PC-9 (cell line): ENCODE measurements around the gene SLC2A9. TPM values are rescaled to one million over a fixed set of nuclear protein-coding genes. Genes with fewer than 3 reads are reported as not detected.

Source experiments
- Bru-seq: library from RNA; stranded (reverse); fragments of 400-500 nt; gene quantifications from one replicate; lab custom pipeline; 2021; lab: Mats Ljungman, UMichigan
- BruChase-seq, 2 experiments: library from RNA; stranded (reverse); fragments of 400-500 nt; gene quantifications; one replicate each; lab custom pipeline; 2021; lab: Mats Ljungman, UMichigan
- BruUV-seq: library from RNA; stranded (reverse); fragments of 400-500 nt; replicated peaks from 2 replicates; lab custom pipeline; 2021; lab: Mats Ljungman, UMichigan
- CTCF ChIA-PET: fragments of 300-600 bp; sonication (Branson Sonifier 250); formaldehyde crosslinking; loops from one replicate; lab custom pipeline; 2022; ENCODE audit warnings: antibody characterized with exemption; lab: Charles Lee
- POLR2A ChIA-PET: fragments of 300-600 bp; sonication (Branson Sonifier 250); formaldehyde crosslinking; loops from one replicate; lab custom pipeline; 2022; ENCODE audit warnings: antibody characterized with exemption; ENCODE audit not compliant: unreplicated experiment; lab: Charles Lee
- DNase-seq, 2 experiments: peaks; one replicate each; pipeline versions ENCODE4 v3.0.0 to v3.0.0-alpha.2; 2015 to 2022; ENCODE audit warnings: mixed read lengths in 1 of 2
- H2AFZ ChIP-seq: fragments of 200-600 bp; sonication (generic); 2 replicates; pipeline ENCODE4 v1.8.1; 2017; ENCODE audit warnings: antibody characterized with exemption
- H3F3A ChIP-seq: fragments of 200-600 bp; sonication (generic); 2 replicates; pipeline ENCODE4 v1.8.1; 2017; ENCODE audit warnings: antibody characterized with exemption, mild to moderate bottlenecking, low read depth; ENCODE audit not compliant: insufficient read depth
- H3K27ac ChIP-seq: fragments of 200-600 bp; sonication (generic); 2 replicates; pipeline ENCODE4 v1.6.1; 2016; ENCODE audit warnings: mixed run types
- H3K27me3 ChIP-seq: fragments of 200-600 bp; sonication (generic); 2 replicates; pipeline ENCODE4 v1.6.1; 2016; ENCODE audit warnings: low read depth, mixed run types; ENCODE audit not compliant: insufficient read depth
- H3K36me3 ChIP-seq: fragments of 200-600 bp; sonication (generic); 2 replicates; pipeline ENCODE4 v1.6.1; 2016; ENCODE audit warnings: low read depth, mixed run types
- H3K4me1 ChIP-seq: fragments of 200-600 bp; sonication (generic); replicated peaks from 2 replicates; pipeline ENCODE4 v1.6.1; 2016; ENCODE audit warnings: mixed run types; ENCODE audit not compliant: insufficient read depth
- H3K4me2 ChIP-seq: fragments of 200-600 bp; sonication (generic); 2 replicates; pipeline ENCODE4 v1.6.1; 2017; ENCODE audit warnings: mixed run types
- H3K4me3 ChIP-seq: fragments of 200-600 bp; sonication (generic); 2 replicates; pipeline ENCODE4 v1.6.1; 2016; ENCODE audit warnings: mixed run types
- H3K79me2 ChIP-seq: fragments of 200-600 bp; sonication (generic); 2 replicates; pipeline ENCODE4 v1.6.1; 2017; ENCODE audit warnings: low read depth, mixed run types
- H3K9me2 ChIP-seq: fragments of 200-600 bp; sonication (generic); 2 replicates; pipeline ENCODE4 v1.8.1; 2017; ENCODE audit warnings: mild to moderate bottlenecking; ENCODE audit not compliant: insufficient read depth
- H3K9me3 ChIP-seq: fragments of 200-600 bp; sonication (generic); 2 replicates; pipeline ENCODE4 v1.8.1; 2016; ENCODE audit warnings: low read depth; ENCODE audit not compliant: insufficient read depth
- H4K20me1 ChIP-seq: fragments of 200-600 bp; sonication (generic); 2 replicates; pipeline ENCODE4 v1.8.1; 2017; ENCODE audit not compliant: insufficient read depth
- EZH2 ChIP-seq: fragments of 200-600 bp; sonication (generic); IDR thresholded peaks from 2 replicates; pipeline ENCODE4 v1.8.0; 2017; ENCODE audit warnings: antibody characterized with exemption, low read depth
- intact Hi-C: fragments of 100-400 bp; cut with micrococcal nuclease; formaldehyde crosslinking; loops from one replicate; pipeline ENCODE4 v1.10.0; 2022; ENCODE audit not compliant: unreplicated experiment
- long read RNA-seq: library from polyadenylated mRNA; stranded (forward); transcript quantifications from one replicate; pipeline ENCODE4 v2.0.0, GENCODE V29; 2022
- total RNA-seq: library from RNA; stranded (reverse); gene quantifications from 2 replicates; pipeline ENCODE4 v1.2.3, GENCODE V29; 2021
- TF ChIP-seq, protein P1 (sequence below): fragments of 200-600 bp; sonication (generic); conservative IDR thresholded peaks from 2 replicates; pipeline ENCODE4 v1.6.1; 2017; ENCODE audit warnings: mixed run types, antibody characterized with exemption, mild to moderate bottlenecking, moderate library complexity

SLC2A9 gene
- total RNA-seq (0.28 and 1.1 TPM in 2 replicates), Bru-seq, nascent RNA (percentile 17 among the genes with signal in this experiment), BruChase-seq, experiment 1, labeled RNA remaining after a 2-hour chase (percentile 13 among the genes with signal in this experiment), BruChase-seq, experiment 2, labeled RNA remaining after a 6-hour chase (percentile 11 among the genes with signal in this experiment)
- long read RNA-seq, partial matches to known transcripts = 0 of 2 reads
- long read RNA-seq, other reads (novel, unspliced or antisense) = 2 of 2 reads

- ChIA-PET POLR2A (no interaction called here), CTCF (no interaction called here)
- Histone ChIP-seq H3K4me2 (no peak within 1 kb of the TSS), H4K20me1 (no peaks in the 10 kb centered on the region), H2AFZ (no peak within 1 kb of the TSS), H3K9me2 (no peaks in the 10 kb centered on the region), H3K27me3 (no peaks in the 10 kb centered on the region), H3K79me2 (no peaks in the 10 kb centered on the region), H3K27ac (no peak within 1 kb of the TSS), H3F3A (no peaks in the 10 kb centered on the region), H3K36me3 (no peaks in the 10 kb centered on the region), H3K9me3 (no peaks in the 10 kb centered on the region), H3K4me3 (no peak within 1 kb of the TSS), H3K4me1 (no peaks in the 10 kb centered on the region)
- TF ChIP-seq EZH2 = no peak
- TF ChIP-seq, protein P1, sequence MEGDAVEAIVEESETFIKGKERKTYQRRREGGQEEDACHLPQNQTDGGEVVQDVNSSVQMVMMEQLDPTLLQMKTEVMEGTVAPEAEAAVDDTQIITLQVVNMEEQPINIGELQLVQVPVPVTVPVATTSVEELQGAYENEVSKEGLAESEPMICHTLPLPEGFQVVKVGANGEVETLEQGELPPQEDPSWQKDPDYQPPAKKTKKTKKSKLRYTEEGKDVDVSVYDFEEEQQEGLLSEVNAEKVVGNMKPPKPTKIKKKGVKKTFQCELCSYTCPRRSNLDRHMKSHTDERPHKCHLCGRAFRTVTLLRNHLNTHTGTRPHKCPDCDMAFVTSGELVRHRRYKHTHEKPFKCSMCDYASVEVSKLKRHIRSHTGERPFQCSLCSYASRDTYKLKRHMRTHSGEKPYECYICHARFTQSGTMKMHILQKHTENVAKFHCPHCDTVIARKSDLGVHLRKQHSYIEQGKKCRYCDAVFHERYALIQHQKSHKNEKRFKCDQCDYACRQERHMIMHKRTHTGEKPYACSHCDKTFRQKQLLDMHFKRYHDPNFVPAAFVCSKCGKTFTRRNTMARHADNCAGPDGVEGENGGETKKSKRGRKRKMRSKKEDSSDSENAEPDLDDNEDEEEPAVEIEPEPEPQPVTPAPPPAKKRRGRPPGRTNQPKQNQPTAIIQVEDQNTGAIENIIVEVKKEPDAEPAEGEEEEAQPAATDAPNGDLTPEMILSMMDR = no peak
- intact Hi-C loops = no loop called here
- no TSS peak for BruUV-seq
- no peak for DNase-seq
Measured at GRCh38 chr4:10020871-10021652, at the start of gene SLC2A9. TSS of gene SLC2A9 (minus strand) at chr4:10021497. CDS start at chr4:10021429, 68 bp downstream.

- Histone ChIP-seq H3K4me2 (no peak overlapping the region), H4K20me1 (no peaks in the 10 kb centered on the region), H3K27me3 (no peaks in the 10 kb centered on the region), H3K9me2 (no peaks in the 10 kb centered on the region), H3K79me2 (no peaks in the 10 kb centered on the region), H3K4me3 (no peak overlapping the region), H3K27ac (no peak overlapping the region), H2AFZ (no peak overlapping the region), H3K9me3 (no peaks in the 10 kb centered on the region), H3F3A (peaks cover 5% of the 10 kb centered on the region; the same call in 1 of the 2 replicates), H3K36me3 (peaks cover 7% of the 10 kb centered on the region; the same call in 1 of the 2 replicates), H3K4me1 (no peaks in the 10 kb centered on the region)
- CTCF ChIA-PET = no interaction called here
- DNase-seq = no peak
- POLR2A ChIA-PET = no interaction called here
- intact Hi-C loops = no loop called here
- TF ChIP-seq EZH2 = no peak
- TF ChIP-seq, protein P1 = no peak
- no TSS peak for BruUV-seq
Measured at GRCh38 chr4:10069075-10069642, 47.9 kb upstream of the SLC2A9 start.
